Activated CD8-positive, alpha-beta memory T cell treated with anti-CD3 and anti-CD28 coated beads, Interleukin-2, amount 50 U/mL, for 24 hours (primary cell): Measurements from ENCODE around the gene PTPRR.

Source experiments
- DNase-seq: peaks from one replicate; pipeline ENCODE4 v3.0.0-alpha.2; 2020; ENCODE audit errors: extremely low read depth

Gene PTPRR

GRCh38 chr12:70695361-70696023, 225.0 kb downstream of the PTPRR start:
- DNase-seq: no peak

GRCh38 chr12:70692681-70693288, 227.8 kb downstream of the PTPRR start:
- DNase-seq: no peak

DNA sequence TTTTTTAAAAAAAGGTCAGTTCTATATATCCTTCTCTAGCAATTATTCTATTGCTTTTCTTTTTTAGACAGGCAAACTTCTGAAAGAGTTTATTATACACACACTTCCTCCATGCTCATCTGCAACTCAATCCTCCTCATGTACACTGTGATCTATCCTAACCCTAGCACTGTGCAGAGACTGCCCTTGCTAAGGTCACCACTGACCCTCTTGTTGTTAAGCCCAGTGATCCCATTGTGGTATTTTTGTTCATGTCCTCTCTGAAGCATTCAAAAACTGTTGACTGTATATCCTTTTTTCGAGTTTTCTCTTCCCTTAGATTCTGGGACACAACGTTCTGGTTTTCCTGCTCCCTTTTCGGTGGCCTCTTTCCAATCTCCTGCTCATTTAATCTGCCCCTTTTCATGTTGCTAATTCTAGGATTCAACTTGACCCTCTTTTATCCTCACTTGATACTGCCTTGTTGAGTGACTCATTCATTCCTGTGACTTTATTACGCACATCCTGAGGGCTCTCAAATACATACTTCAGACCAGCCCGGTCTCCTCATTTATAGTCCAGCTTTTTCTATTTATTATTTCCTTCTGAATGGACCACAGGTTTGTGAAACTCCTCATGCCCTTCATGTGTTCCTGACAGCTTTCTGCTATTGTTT, 229.4 kb downstream of the PTPRR start:
- no peak for DNase-seq

DNA sequence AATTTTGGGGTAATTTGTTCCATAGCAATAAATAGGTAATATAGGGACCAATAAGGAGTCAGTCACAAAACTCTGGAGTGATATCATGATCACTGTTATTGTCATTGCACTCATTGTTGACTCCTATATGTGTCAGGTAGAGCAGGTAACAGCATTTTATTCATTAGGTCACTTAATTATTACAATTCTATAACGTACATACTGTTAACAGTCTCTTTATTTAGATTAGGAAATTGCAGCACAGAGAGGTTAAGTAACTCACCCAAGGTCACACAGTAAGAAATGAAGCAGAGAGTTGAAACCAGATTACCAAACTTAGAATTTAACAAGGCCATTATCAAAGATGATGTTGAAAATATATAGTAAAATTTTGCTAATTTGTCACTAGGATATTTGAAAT, 233.6 kb downstream of the PTPRR start:
- no peak for DNase-seq

DNA sequence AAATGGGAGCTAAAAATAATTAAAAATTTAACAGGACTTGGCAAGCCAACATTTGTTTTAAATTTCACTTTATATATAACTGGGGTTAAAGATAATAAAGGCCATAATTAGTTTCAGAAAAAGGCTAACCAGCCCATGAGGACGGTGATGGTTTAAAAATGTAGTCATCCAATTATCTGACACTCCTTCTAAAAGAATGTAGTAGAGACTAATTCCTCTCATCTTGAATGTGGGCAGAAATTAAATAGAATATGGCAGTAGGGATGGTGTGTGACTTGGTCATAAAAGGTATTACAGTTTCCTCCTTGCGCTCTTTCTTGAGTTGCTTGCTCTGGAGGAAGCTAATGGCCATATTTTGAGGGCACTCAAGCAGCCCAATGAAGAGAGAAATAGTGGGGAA, 234.2 kb downstream of the PTPRR start:
- no peak for DNase-seq

DNA sequence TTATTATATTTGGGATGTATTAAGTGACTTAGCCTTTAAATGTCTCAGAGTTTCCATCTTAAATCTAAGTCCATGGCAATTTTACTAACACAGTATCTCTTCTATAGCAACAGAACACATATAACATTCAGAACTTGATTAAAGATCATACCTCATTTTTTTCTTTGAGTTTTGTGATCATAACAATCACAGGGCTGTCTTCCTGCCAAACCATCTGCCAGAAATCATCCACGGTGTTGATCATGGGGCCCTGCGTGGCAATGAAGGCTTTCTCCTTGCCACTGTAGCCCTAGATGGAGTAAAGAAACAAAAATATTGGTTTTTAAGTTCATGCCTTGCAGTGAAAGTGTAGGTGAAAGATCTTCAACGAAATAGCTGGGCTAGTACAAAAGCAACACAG, 236.6 kb downstream of the PTPRR start:
- no peak for DNase-seq

- no peak for DNase-seq
Measured at GRCh38 chr12:70671698-70672097, 248.8 kb downstream of the PTPRR start.

GRCh38 chr12:70670948-70671347, 249.6 kb downstream of the PTPRR start:
- DNase-seq: no peak

DNA sequence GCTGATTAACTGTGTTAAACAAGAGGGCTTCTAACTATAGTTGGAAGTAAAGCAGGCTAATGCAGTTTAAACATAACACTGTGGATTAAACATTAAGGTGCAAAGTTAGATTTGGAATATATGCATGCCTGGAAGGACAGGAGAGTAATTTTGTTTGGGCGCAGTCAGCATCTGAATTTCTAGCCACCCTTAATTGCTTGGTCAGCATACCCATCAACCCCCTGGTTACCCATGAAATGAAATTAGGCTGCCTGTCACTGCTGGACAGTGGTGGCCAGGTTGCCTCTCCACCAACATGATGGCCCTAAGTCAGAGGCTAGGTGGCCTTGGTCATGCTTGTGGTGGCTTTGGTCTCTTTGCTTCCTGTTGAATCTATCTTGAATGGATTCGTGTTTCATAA, 253.3 kb downstream of the PTPRR start:
- DNase-seq: no peak

DNA sequence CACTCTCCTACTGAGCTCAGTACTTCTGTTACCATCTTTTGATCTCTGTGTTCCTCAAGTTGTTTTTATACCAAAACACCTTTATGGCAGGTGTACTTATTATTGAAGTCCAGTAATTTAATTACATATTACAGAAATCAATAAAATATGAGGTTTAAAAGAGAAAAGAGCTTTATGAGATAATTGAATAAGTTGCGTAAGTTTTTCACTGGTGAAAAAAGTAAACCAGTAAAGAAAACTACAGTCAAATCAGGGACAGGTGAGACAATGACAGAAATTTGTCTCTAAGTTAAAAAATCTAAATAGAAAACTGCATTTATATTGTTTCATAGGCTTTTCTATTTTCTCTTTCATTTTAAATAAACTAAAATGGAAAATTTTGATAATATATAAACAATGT, 254.2 kb downstream of the PTPRR start:
- no peak for DNase-seq

GRCh38 chr12:70664465-70664881, 256.1 kb downstream of the PTPRR start:
- DNase-seq: no peak

DNA sequence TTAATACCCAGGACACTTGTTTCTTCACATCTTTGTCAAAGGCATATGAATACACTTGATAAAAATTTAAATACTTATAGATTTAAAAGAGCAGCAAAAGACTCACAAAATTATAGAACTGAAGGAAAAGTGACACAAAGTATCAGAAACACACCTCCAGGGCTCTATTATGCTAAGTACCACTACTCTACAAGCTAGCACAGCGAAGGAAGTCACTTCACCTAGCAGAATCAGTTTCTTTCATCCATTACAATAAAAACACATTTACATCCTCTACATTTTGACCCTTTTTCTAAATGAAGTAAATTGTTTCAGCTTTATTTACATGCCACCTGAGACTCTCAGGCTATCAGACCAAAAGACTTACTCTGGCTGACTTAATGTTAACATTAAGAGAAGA, 256.7 kb downstream of the PTPRR start:
- DNase-seq: no peak

DNA sequence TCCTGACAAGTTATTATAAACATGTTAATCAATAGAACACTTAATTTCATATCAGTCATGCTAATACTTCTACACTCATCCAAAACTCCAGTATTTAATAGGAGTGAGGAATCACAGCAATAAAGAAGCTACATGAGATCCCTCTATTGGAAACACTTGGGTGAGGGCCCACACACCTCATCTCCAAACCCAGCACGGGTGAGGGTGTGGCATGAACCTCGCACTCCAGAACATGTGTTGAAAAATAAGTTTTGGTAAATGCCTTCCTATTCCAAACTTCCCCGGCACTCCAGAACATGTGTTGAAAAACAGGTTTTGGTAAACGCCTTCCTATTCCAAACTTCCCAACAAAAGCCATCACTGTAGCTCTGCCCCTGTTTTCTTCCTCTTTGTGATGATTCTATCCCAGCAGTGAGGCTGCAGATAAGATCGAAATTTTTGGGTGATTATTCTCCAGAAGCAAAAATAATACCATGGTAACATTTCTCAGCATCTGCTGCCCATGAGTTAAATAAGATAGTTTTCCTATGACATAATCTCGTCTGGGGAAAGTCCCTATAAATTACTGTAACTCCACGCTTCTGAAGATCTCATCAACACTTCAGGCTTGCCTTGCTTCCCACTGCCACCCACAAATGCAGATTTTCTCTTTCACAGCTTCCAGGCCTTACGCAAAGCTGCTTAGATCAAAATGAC, 258.9 kb downstream of the PTPRR start:
- DNase-seq: no peak

DNA sequence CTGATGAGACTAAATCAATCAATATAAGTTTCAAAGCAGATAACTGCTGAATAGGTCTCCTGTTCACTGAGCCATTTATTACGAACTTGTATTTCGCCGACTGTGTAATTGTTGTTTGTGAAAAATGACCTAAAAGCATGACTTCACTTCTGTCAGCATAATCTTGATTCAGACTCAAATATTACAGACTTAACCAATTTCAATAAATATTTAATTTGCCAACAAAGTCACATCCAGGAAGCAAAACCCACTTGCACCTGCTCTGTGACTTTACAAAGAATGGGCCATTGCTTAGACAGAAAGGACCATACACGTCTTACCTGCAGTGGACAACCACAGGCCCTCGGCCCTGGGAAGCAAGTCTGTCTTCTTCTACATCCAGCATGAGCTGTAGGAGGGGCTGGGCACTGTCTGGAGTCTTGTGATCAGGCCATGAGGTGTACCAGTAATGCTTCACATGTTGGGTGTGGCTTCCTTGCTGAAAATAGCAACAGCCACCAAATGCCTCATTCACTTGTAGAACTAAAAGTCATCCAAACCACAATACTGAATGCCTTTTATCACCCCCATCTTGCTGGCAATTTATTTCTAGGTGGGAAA, 259.8 kb downstream of the PTPRR start:
- no peak for DNase-seq

DNA sequence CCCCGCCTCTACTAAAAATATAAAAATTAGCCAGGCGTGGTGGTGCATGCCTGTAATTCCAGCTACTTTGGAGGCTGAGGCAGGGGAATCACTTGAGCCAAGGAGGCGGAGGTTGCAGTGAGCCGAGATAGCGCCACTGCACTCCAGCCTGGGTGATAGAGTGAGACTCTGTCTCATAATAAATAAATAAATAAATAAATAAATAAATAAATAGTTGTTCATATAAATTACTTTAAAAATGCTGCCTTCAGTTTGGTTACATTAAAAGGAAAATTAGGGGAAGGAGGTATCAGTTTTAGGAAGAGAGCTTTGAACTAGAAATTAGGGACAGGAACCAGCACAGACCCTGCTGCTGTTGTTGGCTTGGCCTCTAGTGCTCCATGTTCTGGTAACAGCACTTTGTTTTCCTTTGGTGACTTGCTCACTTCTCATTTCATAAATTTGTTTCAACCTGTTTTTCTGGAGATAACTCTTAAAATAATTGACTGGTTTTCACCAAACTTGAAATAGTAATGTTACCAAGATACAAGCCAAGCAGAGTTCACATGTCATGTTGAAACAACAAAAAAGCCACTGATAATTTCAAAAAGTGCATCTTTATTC, 260.4 kb downstream of the PTPRR start:
- no peak for DNase-seq

DNA sequence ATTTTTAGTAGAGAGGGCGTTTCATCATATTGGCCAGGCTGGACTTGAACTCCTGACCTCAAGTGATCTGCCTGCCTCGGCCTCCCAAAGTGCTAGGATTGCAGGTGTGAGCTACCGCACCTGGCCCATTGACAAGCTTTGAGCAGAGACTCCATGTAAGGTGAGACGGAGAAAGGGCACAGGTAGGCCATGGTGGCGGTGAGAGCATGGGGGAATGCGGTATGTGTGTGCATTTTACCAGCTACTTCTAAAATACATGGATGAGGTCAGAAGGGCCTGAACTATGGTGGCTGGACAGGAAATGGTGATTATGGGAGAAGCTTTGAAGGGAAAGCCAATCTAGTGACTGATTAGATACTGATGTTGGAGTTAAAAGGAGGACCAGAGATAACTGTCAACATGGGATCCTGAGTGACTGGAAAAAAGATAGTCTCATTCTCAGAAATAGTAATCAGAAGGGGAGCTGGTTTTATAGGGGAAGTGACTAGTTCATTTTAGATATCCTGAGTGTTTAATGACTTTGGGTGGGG, 261.4 kb downstream of the PTPRR start:
- no peak for DNase-seq

DNA sequence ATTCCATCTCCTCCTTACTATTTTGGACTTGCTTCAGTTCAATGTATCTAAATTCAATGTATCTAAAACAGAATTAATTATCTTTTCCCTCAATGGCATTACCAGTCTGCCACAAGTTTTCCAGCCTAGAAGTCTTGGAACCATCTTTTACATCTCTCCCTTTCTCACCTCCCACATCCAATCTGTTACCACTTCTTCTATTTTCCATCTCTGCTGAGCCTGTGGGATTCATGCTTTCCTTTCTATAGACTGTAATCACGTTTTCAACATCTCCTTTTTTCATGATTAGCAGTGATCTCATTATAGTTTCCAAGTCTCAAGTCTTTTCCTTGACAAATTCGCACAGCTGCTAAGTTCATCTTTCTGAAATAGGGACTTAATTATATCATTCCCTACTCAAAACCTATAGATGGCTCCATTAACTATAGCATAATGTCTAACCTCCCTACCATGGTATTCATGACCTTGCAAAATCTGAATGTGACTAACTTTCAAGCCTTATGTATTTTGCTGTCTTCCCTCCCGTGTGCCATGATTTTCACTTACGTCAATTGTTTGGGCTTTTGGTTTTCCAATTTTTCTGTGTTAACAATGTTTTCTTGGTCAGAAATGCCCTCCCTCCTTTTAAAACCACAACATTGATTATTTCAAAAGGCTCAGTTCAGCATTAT, 262.8 kb downstream of the PTPRR start:
- no peak for DNase-seq

GRCh38 chr12:70652451-70652850, 268.1 kb downstream of the PTPRR start:
- DNase-seq: no peak

DNA sequence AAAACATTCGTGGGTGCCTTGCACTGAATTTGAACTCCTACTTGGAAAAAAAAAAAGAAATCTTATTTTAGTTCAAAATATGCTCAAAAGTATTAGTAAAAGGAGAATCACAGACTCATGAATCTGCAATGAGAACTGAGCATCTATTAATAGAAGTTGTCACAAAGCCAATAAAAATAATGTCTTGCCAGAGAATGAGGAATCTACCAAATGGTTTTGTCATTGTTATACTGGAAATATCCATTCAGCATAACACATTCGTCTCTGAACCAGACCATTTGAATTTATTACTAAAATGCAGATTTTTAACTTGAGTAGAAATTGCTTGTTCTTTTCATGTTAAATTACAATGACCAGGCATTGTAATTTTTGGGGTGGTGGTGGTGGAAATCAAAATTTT, 271.7 kb downstream of the PTPRR start:
- no peak for DNase-seq

- no peak for DNase-seq
Measured at GRCh38 chr12:70648191-70648590, 272.3 kb downstream of the PTPRR start.

DNA sequence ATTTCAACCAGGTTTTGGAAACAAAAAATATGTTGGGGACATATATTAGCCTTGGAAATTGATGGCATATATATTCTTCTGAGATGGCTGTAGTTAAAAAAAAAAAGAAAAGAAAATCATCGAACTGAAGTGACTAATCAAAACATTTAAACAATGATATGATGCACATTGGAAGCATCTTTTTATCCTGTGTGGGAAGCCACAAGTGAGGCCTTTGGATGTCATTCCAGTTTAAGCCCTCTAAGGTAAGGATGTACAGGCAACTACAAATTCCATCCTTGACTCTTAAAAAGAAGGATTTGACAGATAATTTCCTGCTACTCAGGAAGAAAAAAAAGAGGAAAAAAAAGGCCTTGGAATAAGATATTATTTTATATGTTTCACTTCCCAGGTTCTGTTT, 273.7 kb downstream of the PTPRR start:
- DNase-seq: no peak
